ENCODE data around the gene GLIS1. TPM values are rescaled to one million over a fixed set of nuclear protein-coding genes. Genes with fewer than 3 reads are reported as not detected.

The GLIS1 gene
- total and polyA plus RNA-seq, 2 of the 8 experiments (the other 6 are each of a cell fraction or from before 2014, with no cell fraction given), result 0.15 to 0.22 TPM

DNA sequence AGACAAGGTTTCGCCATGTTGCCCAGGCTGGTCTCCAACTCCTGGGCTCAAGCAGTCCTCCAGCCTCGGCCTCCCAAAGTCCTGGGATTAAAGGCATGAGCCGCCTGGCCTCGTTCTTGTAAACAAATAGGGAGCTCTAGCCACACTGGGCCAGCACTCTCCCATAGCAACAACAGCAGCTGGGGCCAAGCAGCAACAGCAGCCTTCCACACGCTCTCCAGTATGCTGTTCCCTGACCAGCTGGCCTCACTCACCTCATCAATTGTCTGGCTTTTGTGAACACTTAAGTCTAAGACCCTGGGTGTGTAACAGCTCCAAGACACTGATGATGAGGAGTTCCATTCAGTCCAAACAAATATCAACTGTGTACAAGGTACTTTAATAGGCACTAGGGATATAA, 16.9 kb upstream of the GLIS1 start:
- no peaks in the 10 kb centered on the region for H3K27me3 ChIP-seq (replicated peaks in 1 of 4; ENCODE audit: control insufficient read depth in 3 of 4, extremely low read depth in 1 of 4, insufficient read depth in 3 of 4, low read length in 3 of 4)
- H3K9ac ChIP-seq (replicated peaks in 1 of 4; ENCODE audit: extremely low read depth in 1 of 4, low read depth in 3 of 4, low read length in 3 of 4), result no peak overlapping the region
- no peak overlapping the region for H2AFZ ChIP-seq (ENCODE audit: low read length)
- H3K4ac ChIP-seq (replicated peaks; ENCODE audit: insufficient read length, low read depth, low read length), result no peak overlapping the region
- no peak overlapping the region for H3K14ac ChIP-seq (ENCODE audit: insufficient read length)
- no peak for FAIRE-seq
- H2BK20ac ChIP-seq (ENCODE audit: low read length), result no peak overlapping the region
- H3K27ac ChIP-seq (ENCODE audit: low read depth, low read length), result no peak overlapping the region
- H3K18ac ChIP-seq (ENCODE audit: extremely low read depth, low read length), result no peak overlapping the region
- H4K8ac ChIP-seq (ENCODE audit: extremely low read depth, insufficient read depth, low read length), result no peak overlapping the region
- no peaks in the 10 kb centered on the region for H3K79me2 ChIP-seq (ENCODE audit: control insufficient read depth in 1 of 2, insufficient read depth in 2 of 2, low read length in 2 of 2)
- no peaks in the 10 kb centered on the region for H4K20me1 ChIP-seq (replicated peaks in 1 of 2; ENCODE audit: control insufficient read depth in 1 of 2, insufficient read depth in 2 of 2, low read length in 2 of 2)
- H3K4me3 ChIP-seq (ENCODE audit: extremely low read depth in 1 of 4, insufficient read depth in 2 of 4, low read depth in 3 of 4, low read length in 4 of 4), result no peak overlapping the region
- H3K79me1 ChIP-seq (ENCODE audit: low read depth, low read length), result no peaks in the 10 kb centered on the region
- no peaks in the 10 kb centered on the region for H3K23me2 ChIP-seq (ENCODE audit: low read depth, low read length)
- no peak overlapping the region for H4K5ac ChIP-seq (ENCODE audit: insufficient read length, low read depth, low read length)
- H2BK5ac ChIP-seq (ENCODE audit: low read depth, low read length), result no peak overlapping the region
- H3K4me1 ChIP-seq (replicated peaks in 1 of 4; ENCODE audit: control insufficient read depth in 3 of 4, insufficient read depth in 4 of 4, low read length in 3 of 4), result no peaks in the 10 kb centered on the region
- H3K9me3 ChIP-seq (ENCODE audit: insufficient read depth in 2 of 2, low read depth in 1 of 2, low read length in 1 of 2), result no peaks in the 10 kb centered on the region
- WGBS, 2 experiments (ENCODE audit: extremely low coverage in 1 of 2, insufficient coverage in 1 of 2, insufficient read length in 1 of 2, insufficient replicate concordance in 2 of 2, low coverage in 1 of 2, low lambda C conversion rate in 2 of 2, missing lambda C conversion rate in 1 of 2), result 90% methylated on average over 5 of the region's 5 CpGs; no CpG with 5 or more reads in 1 of the 2 experiments
- DNase-seq (ENCODE audit: low read depth in 1 of 2, low spot score in 2 of 2), result no peak
- H3K56ac ChIP-seq (replicated peaks; ENCODE audit: insufficient read length, low read depth, low read length), result no peak overlapping the region
- H2AK5ac ChIP-seq (ENCODE audit: low read depth, low read length), result no peak overlapping the region
- H3K23ac ChIP-seq (ENCODE audit: insufficient read length), result no peak overlapping the region
- no peak overlapping the region for H2BK120ac ChIP-seq (replicated peaks; ENCODE audit: low read depth, low read length)
- ChIA-PET CTCF (ENCODE audit: partially characterized antibody) (interaction anchor here (0.7 to 1.3 kb wide), 6 partner anchors 9 to 271 kb away, joined by 3 to 5 read pairs (median 4); no protein-coding TSS in a partner anchor), POLR2A (ENCODE audit: partially characterized antibody) (interaction anchor here (0.5 kb wide), 1 partner anchor 15 kb away, joined by 3 read pairs; no protein-coding TSS in a partner anchor)
- no peak for TF ChIP-seq KDM5A (IDR thresholded peaks at IDR 0.05; ENCODE audit: low read length)
- no peak for TF ChIP-seq CHD1 (IDR thresholded peaks at IDR 0.05; ENCODE audit: low read depth, low read length)
- TF ChIP-seq SP1 (IDR thresholded peaks at IDR 0.05; ENCODE audit: low read depth, low read length), result no peak
- TF ChIP-seq RAD21 (IDR thresholded peaks at IDR 0.05 in 1 of 2, conservative IDR thresholded peaks at IDR 0.05 in 1 of 2; ENCODE audit: low read depth in 2 of 2, low read length in 2 of 2), result no peak
- no peak for TF ChIP-seq GABPA (IDR thresholded peaks at IDR 0.05; ENCODE audit: borderline replicate concordance, insufficient read depth, low read length)
- TF ChIP-seq RBBP5 (IDR thresholded peaks at IDR 0.05; ENCODE audit: borderline replicate concordance, low read depth, low read length), result no peak
- TF ChIP-seq KDM1A (IDR thresholded peaks at IDR 0.05; ENCODE audit: borderline replicate concordance, low read length), result no peak
- no peak overlapping the region for H2BK12ac ChIP-seq (ENCODE audit: low read depth, low read length)
- no peak overlapping the region for H3K4me2 ChIP-seq (ENCODE audit: insufficient read depth in 1 of 2, low read depth in 2 of 2, low read length in 2 of 2)
- H2BK15ac ChIP-seq (ENCODE audit: low read length), result no peak overlapping the region
- H4K91ac ChIP-seq (replicated peaks; ENCODE audit: insufficient read length, low read length), result no peak overlapping the region
- no peaks in the 10 kb centered on the region for H3K36me3 ChIP-seq (ENCODE audit: control insufficient read depth in 2 of 4, insufficient read depth in 4 of 4, low read length in 3 of 4)

Measured in H1 (cell line).